HG03439 (cell line): ENCODE measurements around the gene CLEC12A.
"Not testable (repeated sequence)": the region's sequence is repeated elsewhere in the genome, so short reads cannot be mapped to it uniquely, and the experiment has no call there.

ENCODE experiments used
- ATAC-seq: cut with Tn5 transposase; IDR thresholded peaks from one replicate; pipeline ENCODE4 v1.9.1; 2021; ENCODE audit warnings: mild to moderate bottlenecking, moderate library complexity; ENCODE audit not compliant: unreplicated experiment

Gene CLEC12A

DNA sequence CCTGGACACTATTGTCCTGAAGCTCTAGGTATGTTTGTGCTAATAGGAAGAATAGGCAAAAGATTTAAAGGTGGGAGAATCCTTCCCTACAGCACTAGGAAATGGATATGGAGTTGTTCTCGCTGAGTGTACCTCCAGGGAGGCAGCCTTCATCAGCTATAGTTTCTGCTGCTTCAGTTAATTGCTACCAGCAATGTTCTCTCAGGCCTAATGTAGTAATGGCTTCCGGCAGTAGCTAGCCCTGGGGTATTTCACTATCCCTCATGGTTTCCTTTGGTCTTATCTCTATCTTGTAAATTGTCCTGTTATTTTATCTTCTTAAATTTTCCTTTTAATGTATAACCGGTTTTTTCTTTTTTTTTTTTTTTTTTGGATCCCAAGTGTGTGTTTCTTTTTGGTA lies 9.3 kb upstream of the CLEC12A start:
- no peak for ATAC-seq

DNA sequence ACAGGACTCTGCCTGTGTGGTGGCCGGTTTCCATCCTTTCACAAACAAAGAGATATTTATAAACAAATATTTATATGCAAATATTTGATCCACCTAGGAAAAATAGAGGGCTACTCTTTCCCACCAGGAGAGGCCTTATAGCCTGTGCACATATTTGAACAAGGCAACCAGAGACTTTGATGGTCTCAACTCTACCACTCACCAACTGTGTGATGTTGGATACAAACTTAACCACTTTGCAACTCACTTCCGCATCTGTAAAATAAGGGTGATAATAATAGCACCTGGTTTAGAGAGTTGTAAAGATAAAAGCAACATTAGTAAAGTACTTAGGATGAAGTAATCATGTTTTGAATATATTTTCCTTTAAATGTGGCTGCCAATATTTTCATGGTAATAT lies 1.5 kb upstream of the CLEC12A start:
- ATAC-seq = no peak

DNA sequence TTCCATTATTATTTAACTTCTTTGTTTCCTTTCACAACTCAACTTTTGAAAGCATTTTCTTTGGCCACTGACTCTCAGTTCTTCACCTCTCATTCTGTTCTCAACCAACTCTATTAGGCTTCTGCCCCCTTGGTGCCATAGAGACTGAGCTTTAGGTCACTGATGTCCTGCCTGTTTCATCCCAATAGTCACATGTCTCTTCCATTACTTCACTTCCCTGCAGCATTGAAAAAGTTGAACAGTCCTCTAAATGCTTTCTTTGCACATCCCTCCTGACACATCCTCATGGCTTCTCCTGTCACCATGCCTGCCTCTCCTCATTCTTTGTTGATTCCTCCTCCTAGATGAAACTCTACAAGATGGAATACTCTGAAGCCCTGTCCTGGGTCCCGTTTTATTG lies 2.7 kb downstream of the CLEC12A start:
- ATAC-seq = no peak

DNA sequence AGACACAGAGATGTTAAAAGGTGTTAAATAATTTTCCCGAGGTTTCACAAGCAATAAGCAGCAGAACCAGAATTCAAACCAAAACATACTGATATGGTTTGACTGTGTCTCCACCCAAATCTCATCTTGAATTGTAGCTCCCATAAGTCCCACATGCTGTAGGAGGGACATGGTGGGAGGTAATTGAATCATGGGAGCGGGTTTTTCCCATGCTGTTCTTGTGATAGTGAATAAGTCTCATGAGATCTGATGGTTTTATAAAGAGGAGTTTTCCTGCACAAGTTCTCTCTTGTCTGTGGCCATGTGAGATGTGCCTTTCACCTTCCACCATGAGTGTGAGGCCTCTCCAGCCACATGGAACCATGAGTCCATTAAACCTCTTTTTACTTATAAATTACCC lies 3.5 kb downstream of the CLEC12A start:
- not testable (repeated sequence) for ATAC-seq

DNA sequence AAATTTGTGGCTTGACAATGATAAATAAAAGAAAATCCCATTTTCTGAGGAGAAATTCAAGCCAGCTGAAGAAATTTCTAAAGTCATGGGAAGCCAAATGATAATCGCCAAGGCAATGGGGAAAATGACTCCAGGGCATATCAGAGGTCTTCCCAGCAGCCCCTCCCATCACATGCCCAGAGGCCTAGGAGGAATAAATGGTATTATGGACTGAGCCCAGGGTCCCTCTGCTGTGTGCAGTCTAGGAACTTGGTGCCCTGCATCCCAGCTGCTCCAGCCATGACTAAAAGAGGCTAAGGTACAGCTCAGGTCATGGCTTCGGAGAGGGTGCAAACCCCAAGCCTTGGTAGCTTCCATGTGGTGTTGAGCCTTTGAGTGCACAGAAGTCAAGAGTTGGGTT lies 4.4 kb downstream of the CLEC12A start:
- ATAC-seq = no peak

DNA sequence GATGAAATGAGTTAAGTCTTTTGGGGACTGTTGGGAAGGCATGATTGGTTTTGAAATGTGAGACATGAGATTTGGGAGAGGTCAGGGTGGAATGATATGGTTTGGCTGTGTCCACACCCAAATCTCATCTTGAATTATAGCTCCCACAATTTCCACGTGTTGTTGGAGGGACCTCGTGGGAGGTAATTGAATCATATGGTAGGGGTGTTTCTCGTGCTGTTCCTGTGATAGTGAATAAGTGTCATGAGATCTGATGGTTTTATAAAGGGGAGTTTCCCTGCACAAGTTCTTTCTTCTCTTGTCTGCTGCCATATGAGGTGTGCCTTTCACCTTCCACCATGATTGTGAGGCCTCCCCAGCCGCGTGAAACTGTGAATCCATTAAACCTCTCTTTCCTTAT lies 5.4 kb downstream of the CLEC12A start:
- not testable (repeated sequence) for ATAC-seq

DNA sequence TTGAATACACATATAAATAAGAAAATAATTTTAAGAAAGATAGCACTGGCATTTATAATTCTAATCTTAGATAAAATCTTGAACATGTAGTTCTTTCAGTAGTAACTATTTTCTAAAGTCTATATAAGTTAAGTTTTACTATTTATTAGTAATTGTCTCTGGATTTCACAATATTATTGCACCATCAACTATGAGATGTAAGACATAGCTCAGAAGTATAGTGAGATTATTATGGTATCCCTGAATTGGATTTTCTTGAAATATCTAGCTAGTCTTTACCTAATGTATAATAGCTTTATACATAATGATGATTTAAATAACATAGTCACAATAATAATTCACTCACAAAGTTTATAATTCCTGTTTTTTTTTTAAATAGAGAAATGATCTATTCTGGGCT lies 6.7 kb downstream of the CLEC12A start:
- no peak for ATAC-seq

DNA sequence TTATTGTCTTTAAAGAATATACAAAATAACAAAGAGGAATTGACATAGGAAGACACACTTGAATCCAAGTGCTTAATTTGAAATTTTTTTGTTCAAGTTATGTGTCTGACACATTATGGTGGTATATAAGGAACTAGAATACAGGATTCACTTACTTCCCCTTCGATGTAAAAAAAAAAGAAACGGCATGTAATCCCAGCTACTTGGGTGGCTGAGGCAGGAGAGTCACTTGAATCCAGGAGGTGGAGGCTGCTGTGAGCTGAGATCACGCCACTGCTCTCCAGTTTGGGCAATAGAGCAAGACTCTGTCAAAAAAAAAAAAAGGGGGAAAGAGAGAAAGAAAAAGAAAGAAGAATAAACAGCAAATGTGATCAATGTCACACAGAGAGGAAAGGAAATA lies 8.9 kb downstream of the CLEC12A start:
- no peak for ATAC-seq

DNA sequence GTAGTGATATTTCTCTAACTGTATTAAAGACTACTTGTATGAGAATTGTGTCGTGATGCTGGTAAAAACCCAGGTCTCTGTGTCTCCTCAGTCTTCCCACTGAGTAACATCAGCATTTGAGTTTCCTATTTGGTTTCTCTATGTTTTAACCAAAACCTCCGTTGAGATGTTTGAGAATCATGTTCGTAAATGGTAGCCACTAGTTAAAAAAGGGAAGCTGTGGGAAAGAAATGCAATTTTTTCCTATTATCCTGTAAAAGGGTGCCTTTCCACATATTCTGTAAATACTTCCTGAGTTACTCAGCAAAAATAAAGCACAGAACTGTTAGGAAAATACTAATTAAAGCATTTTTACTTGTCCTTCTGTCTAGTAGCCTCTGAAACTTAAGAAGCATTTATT lies 20.7 kb downstream of the CLEC12A start:
- ATAC-seq = no peak

DNA sequence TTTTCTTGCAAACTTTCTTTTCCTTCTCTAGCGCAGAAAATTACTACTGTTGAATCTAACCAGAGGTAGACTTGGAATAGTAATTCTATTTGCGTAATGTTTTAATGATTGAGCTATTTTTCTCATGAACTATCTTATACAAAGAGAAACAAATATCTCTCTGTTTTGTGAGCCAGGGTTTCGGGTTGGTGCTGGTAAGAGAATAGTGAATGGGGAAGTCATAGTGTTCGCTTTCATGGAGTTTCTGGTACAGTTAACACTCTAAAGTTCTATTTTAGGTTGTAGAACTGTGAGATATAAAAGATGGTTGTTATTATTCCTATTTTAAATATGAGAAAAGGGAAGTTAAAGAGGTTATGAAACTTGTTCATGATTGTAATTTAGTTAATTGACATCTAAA lies 21.1 kb downstream of the CLEC12A start:
- ATAC-seq = no peak

DNA sequence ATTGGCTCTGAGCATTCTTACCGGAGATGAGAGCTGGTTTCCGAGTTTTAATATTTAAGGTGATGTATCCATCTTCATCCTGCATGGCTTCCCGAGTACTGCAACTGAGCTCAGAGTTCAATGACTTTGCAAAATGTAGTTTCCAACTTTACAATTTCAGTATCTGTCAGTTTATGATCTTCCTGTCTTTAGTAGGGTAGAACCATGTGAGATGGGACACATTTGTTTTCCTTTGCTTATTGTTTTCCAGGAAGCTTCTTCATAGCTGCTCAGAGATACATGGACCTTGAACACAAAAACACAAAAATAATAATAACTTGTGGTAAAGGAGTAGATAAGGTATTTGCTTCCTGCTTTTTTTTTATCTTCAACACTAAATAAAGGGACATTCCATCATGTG lies 27.8 kb downstream of the CLEC12A start, which contains the start of gene CLEC1B:
Gene CLEC1B (minus strand): TSS at position 106 of the 400 bp plus-strand sequence. CDS start 21 bp downstream, at position 85.
- no peak for ATAC-seq

DNA sequence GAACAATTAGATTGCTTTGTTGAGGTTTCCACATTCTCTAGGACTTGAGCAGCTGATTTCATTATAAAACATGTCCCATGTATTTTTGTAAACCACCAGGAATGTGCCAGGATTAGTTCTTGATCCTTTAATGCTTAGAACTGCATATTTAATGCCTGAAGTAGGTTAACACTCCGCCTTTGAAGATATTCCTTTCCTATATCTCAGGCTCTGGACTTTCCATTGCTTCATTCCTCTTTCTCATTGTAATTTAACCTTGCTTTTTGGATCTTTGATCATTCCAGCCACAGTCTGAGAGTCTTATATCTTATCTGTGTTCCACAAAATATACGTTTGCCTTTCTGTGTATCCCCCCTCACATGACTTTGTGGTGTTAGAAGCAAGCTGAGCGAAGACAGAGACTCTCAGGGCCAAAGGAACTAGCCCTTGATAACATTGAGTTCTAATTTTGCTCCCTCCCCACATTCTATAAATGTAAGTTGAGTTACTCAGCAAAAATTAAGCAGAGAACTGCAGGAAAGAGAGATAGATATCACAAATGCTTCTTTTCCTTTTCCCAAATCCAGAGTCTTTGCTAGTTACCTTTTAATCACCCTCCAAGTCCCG lies 30.1 kb downstream of the CLEC12A start:
- ATAC-seq = no peak

DNA sequence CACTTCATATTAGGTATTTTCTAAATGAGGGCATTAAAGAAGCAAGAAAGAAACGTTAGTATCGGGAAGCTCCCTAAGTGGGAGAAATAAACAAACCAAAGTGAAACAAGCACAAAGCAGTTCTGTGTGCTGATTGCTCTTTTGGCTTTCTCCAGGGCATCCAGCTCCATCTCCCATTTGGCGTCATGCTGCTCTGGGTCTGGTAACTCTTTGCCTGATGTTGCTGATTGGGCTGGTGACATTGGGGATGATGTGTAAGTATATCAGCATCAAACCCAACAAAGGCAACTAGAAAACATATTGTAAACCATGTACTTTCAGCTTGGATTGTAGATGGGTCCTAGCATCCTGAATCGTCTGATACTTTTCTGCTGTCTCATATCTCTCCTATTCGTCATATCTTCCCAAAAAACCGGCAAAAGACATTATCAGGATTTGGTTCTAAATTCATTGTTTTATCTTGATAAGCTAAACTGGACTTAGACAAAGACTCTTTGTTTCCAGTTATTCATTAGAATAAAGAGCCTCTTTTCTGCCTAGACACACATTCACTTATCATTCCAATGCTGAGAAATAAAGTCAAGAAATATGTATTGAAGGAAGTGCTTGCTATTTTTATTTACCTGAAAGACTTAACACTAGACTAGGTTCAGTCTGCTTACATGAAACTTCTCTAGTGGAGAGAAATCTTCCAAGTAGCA lies 41.6 kb downstream of the CLEC12A start:
- no peak for ATAC-seq

DNA sequence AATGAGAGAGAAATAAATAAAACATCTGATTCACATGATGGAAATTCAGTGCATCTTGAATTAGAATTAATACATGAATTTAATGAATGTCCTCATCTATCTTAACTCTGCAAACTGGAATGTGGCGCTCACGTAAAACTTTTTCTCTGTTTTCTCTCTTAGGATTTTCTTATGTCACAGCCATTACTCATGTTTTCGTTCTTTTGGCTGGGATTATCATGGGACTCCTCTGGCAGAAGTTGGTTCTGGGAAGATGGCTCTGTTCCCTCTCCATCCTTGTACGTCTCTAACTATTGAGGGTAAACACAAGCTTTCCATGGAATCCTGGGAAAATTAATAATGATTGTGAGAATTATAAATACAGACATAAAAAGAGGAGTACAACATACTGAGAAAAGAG lies 44.2 kb downstream of the CLEC12A start:
- no peak for ATAC-seq

DNA sequence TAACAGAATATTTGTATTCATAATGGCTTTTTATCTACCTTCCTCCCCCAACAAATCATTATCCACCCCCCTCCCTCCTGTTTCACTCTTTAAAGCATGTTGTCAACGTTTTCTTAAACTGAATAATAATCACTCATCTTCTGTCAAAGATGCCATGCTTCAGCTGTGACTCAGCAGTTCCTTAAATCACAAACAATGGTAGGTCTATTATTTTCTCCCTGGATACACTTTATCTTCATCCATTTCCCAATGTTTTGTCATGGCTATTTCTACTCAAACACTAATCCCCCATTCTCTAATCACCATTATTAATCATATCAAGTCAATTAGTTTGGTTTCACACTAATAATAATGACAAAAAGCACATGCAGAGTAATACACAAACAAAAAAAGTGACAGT lies 45.7 kb downstream of the CLEC12A start:
- no peak for ATAC-seq

DNA sequence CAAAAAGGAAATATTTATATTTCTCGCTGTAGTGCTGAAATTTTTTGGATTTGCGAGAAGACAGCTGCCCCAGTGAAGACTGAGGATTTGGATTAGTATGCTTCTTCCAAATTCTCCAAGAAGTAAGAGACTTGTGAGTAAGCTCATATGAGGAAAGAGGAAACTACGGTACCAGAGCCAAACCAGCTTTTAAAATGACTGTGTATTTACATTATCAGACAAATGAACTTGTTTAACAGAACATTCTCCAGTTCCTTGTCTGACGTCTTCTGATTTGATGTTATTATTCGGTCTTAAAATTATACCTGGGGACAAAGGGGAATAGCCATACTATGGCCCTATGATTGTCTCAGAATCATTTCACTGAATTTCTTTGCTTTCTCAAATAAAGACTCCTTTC lies 47.2 kb downstream of the CLEC12A start:
- ATAC-seq = no peak

DNA sequence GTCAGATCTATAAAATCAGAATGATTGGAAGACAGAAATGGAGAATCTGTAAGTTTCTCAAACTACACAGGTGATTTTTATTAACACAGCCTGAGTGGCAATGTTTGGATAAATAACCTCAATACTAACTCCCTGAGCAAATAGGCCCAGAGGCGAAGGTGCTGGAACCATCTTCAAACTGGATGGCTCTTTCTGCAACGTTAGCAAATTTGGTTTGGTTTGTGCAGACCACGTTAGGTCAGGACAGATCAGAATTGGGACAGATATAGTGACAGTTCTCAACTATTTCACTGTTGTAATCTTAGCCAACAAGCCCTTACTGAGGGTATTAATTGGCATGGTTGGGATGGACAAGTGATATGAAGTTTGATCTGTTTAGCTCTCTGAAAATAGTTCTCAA lies 50.1 kb downstream of the CLEC12A start:
- no peak for ATAC-seq

DNA sequence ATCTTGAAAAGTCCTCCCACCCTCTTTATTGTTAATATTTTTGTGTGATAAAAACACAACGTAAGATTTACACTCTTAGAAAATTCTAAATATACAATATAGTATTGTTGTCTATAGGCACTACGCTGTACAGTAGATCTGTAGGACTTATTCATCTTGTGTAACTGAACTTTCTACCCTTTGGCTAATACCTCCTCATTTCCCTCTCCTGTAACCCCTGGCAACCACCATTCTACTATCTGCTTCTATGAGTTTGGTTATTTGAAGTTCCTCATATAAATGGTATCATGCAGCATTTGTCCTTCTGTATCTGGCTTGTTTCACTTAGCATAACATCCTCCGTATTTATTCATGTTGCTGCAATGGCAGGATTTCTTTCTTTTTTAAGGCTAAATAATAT lies 54.0 kb downstream of the CLEC12A start:
- ATAC-seq = no peak

DNA sequence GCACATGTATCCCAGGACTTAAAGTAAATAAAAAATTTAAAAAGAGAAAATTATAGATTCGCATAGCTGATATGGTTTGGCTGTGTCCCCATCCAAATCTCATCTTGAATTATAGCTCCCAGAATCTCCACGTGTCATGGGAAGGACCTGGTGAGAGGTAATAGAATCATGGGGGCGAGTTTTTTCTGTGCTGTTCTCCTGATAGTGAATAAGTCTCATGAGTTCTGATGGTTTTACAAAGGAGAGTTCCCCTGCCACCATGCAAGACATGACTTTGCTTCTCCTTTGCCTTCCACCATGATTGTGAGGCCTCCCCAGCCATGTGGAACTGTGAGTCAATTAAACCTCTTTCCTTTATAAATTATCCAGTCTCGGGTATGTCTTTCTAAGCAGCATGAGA lies 55.5 kb downstream of the CLEC12A start:
- ATAC-seq = not testable (repeated sequence)

DNA sequence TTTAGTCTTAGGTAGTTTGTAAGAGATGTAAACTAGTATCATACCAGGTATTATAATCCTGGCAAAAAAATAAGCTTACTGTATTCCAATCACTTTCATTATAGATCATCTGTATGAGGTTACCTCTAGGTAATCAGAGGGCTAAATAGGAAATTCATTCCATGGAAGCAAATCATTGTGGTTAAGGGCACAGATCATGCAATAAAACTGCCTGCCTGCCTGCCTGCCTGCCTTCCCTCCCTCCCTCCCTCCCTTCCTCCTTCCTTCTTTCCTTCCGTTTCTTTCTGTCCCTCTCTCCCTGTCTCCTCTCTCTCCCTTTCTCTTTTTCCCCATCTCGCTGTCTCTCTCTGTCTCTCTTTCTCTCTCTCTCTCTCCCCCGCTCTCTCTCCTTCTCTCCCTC lies 56.1 kb downstream of the CLEC12A start:
- ATAC-seq = no peak

DNA sequence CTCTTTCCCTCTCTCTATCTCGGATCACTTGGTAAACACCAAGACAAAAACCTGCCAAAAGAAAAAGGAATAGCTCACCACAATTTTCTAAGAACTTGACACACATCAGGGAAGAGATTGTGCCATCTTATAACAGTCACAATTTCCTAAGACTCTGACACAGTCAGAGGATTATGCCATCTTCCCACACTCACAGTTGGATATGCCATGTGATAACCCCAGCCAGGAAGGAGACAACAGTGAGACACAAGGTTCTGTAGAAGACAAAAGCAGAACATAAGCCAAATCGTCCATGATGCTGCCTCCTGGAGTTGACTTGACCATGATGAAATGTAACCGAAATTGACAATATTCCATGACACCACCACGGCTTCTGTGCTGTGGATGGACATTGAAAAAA lies 56.5 kb downstream of the CLEC12A start:
- ATAC-seq = no peak

DNA sequence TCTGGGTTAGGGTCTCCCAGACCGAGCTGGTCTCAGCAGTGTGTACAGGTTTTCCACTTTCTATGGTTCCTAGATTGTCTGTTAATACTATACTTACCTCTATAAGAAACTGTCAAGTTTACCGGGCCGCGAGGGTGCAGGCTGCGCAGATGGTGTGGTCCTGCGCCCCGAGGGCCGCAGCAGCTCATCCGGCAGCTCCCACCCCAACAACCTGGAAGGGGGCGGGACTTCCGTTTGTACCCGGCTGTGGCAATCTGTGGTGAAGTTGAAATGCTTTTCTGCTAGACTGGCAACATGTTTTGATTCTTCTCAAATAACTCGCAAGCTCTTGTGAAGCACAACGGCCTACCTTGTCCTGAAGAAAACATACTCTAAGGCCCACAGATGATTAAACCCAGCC lies 59.2 kb downstream of the CLEC12A start, which contains the start of gene CLEC9A:
Gene CLEC9A (plus strand): TSS at position 237 of the 400 bp plus-strand sequence. CDS start 22,006 bp downstream, outside the sequence.
- ATAC-seq = no peak

DNA sequence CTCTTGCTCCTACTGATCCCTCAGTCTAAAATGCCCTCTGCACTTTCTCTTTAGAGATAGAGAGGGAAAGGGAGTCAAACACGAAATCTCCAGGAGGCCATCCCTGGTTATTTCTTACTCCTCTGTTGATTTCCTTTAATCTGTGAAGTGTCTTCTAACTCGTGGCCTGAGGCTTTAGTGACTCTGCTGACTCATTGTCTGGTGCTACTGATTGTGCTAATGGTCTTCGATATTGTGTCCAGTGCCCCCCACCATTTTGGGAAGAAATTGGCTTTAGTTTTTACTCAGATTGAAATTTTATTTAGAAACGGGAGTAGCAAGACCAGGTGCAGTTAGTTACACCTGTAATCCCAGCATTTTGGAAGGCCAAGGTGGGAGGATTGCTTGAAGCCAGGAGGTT lies 60.1 kb downstream of the CLEC12A start:
- no peak for ATAC-seq
